Measurements from ENCODE around the gene DNAH10.

DNAH10 gene

DNA sequence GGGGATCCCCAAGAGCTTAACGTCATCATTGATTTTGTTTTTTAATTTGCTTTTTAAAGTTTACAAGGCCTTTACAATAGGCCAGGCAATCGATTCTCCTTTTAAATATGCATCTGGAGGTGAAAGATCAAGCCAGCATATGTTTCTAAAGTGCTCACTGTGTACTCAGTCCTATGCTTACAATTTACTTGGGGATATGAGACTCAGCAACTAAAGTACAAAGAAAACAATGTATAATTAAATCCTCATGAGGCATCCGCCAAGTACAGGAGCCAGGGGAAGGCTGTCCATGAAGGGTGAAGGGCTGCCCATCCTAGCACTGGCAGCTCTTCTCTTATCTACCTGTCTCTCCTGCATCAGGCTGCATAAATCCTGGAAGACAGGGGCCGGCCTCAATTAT is 198.8 kb downstream of the DNAH10 start:
- no peak for DNase-seq (ENCODE audit: low spot score)
- in situ Hi-C loops (cut with MboI; ENCODE audit: low sequenced_read_pairs, unreplicated experiment), result no loop called here

DNA sequence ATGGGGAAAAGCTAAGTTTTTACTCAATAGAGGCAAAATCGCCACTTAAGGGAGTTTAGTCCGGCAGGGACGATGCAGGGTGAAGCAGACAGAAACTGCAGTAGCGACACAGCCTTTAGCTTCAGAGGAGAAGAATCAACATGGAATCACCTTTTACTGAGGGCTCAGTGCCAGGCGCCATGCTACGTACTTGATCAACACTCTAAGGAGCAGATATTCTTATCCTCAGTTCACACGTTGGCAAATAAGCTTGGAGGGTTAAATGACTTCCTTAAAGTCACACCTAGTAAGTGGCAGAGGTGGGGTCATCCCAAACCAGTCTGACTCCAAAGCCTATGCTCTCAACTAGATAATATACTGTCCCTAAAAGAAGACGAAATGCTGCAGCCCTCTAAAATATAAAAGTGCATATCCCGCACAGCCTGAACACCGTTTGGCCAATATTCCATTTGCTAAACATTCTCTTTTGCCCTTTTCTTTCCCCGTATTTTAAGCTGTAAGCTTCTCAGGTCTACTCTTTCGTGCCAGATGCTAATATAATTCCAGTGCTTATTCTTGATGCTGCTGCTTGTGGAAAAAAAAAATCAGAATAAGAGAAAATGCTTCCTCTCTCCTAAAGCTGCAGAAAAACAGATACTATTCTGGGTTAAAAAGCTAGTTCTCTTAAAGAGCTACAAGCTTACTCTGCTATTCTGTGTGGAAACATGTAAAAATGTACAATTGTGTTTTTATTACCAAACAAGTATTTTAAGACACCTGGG is 199.7 kb downstream of the DNAH10 start:
- TF ChIP-seq, protein P1, sequence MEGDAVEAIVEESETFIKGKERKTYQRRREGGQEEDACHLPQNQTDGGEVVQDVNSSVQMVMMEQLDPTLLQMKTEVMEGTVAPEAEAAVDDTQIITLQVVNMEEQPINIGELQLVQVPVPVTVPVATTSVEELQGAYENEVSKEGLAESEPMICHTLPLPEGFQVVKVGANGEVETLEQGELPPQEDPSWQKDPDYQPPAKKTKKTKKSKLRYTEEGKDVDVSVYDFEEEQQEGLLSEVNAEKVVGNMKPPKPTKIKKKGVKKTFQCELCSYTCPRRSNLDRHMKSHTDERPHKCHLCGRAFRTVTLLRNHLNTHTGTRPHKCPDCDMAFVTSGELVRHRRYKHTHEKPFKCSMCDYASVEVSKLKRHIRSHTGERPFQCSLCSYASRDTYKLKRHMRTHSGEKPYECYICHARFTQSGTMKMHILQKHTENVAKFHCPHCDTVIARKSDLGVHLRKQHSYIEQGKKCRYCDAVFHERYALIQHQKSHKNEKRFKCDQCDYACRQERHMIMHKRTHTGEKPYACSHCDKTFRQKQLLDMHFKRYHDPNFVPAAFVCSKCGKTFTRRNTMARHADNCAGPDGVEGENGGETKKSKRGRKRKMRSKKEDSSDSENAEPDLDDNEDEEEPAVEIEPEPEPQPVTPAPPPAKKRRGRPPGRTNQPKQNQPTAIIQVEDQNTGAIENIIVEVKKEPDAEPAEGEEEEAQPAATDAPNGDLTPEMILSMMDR (IDR thresholded peaks at IDR 0.05; ENCODE audit: borderline replicate concordance, control extremely low read depth, extremely low read depth, insufficient read depth, missing control alignments), result no peak
- DNase-seq (ENCODE audit: low spot score), result no peak

More for the DNA sequence above, 198.8 kb downstream of the DNAH10 start:
- TF ChIP-seq, protein P1 (IDR thresholded peaks at IDR 0.05; ENCODE audit: borderline replicate concordance, control extremely low read depth, extremely low read depth, insufficient read depth, missing control alignments), result no peak

DNA sequence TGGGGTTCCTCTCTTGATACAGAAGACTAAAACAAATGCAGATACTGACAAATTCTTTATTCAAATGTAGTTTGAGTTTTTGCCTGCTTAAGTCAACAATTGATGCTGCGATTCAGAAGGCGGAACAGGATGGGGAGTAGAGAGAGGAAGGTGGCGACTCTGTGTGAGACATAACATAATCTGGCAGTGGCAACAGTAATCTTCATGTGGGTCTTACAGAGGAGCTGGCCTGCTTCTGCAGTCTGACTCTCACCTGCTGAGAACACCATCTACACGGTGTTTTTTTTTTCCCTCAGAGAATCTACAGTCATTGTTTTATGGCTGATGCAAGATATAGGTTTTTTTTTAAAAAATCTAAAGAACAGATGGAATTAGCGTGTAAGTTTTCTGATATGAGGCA is 200.4 kb downstream of the DNAH10 start:
- no peak for DNase-seq (ENCODE audit: low spot score)
- in situ Hi-C loops (cut with MboI; ENCODE audit: low sequenced_read_pairs, unreplicated experiment), result no loop called here
- TF ChIP-seq, protein P1 (IDR thresholded peaks at IDR 0.05; ENCODE audit: borderline replicate concordance, control extremely low read depth, extremely low read depth, insufficient read depth, missing control alignments), result no peak

More for the DNA sequence above, 199.7 kb downstream of the DNAH10 start:
- in situ Hi-C loops (cut with MboI; ENCODE audit: low sequenced_read_pairs, unreplicated experiment), result no loop called here

DNA sequence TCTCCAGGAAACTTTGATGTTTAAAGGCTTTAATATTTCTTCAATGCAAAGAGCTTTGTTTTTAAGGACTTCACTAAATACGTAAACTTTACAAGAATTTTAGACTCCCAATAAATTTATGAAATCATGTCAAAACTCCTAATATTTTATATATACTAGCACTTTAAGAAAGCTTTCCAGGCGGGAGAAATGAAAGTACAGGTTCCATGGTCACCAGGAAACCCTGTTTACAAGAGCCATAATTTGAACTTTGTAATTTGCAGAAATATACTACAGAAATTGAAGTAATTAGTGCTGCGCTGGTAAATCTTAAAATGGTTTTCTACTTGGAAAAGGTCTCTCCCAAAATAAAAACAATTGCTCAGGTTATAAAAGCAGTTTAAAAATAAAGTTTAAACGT is 201.7 kb downstream of the DNAH10 start:
- in situ Hi-C loops (cut with MboI; ENCODE audit: low sequenced_read_pairs, unreplicated experiment), result no loop called here
- DNase-seq (ENCODE audit: low spot score), result no peak
- TF ChIP-seq, protein P1 (IDR thresholded peaks at IDR 0.05; ENCODE audit: borderline replicate concordance, control extremely low read depth, extremely low read depth, insufficient read depth, missing control alignments), result no peak

DNA sequence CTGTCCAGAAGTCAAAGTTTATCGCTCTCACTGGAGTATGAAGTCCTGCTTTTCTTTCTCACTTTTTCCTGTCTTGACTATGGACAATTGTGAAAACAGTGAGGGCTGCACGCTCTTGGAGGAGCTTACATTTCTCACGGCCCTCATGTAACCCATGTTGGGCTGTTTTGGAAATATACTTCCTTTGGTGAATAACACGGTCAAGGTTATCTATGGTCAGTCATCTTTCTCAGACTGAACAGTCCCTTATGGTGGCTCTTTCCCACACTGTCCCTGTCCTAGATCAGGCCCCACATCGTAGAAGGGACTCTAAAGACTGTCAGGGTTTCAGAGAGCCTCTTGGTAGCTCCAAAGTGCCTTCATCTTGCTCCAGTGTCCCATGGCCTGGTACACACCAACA is 203.3 kb downstream of the DNAH10 start:
- TF ChIP-seq, protein P1 (IDR thresholded peaks at IDR 0.05; ENCODE audit: borderline replicate concordance, control extremely low read depth, extremely low read depth, insufficient read depth, missing control alignments), result no peak
- no peak for DNase-seq (ENCODE audit: low spot score)
- in situ Hi-C loops (cut with MboI; ENCODE audit: low sequenced_read_pairs, unreplicated experiment), result no loop called here

DNA sequence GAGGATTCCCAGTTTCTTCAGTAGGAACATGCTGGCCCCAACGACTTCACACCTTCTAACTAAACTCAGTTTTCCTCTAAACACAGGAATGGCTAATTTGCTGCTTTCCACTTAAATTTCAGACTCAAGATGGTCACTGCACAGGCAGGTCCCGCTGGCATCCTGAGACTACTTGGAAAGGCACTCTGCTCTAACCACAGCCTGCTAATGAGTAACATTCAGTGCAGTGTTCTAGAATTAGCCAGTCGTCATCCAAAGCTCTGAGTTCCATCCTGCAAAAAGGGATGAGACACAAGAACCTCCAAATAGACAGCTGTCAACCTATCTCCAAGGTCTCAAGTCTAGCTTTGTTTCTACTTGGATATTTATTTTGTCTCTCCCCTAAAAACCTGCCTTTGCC is 204.5 kb downstream of the DNAH10 start:
- in situ Hi-C loops (cut with MboI; ENCODE audit: low sequenced_read_pairs, unreplicated experiment), result no loop called here
- no peak for DNase-seq (ENCODE audit: low spot score)
- TF ChIP-seq, protein P1 (IDR thresholded peaks at IDR 0.05; ENCODE audit: borderline replicate concordance, control extremely low read depth, extremely low read depth, insufficient read depth, missing control alignments), result no peak

All from GM13976 (cell line).